Liver (tissue), 9 donors: ENCODE measurements around the gene BAHCC1. TPM values are rescaled to one million over a fixed set of nuclear protein-coding genes. Genes with fewer than 3 reads are reported as not detected.

Experiments
- DNase-seq: peaks from one replicate; pipeline ENCODE4 v3.0.0-alpha.2; 2017; ENCODE audit warnings: low spot score
- H3K27ac ChIP-seq, 2 donors: one replicate each; pipeline ENCODE4 v1.7.0; 2013; ENCODE audit warnings: inconsistent platforms in 2 of 2, low read length in 2 of 2, control low read depth in 1 of 2, low read depth in 1 of 2, mild to moderate bottlenecking in 1 of 2
- H3K27me3 ChIP-seq, 4 donors: one replicate each; pipeline versions ENCODE4 v1.6.1 to v1.7.0; 2013; ENCODE audit warnings: low read length in 3 of 4, inconsistent platforms in 1 of 4, mild to moderate bottlenecking in 1 of 4, moderate library complexity in 1 of 4; ENCODE audit not compliant: control insufficient read depth in 4 of 4, insufficient read depth in 4 of 4
- H3K36me3 ChIP-seq, 4 donors: one replicate each; pipeline versions ENCODE4 v1.6.1 to v1.7.0; 2013; ENCODE audit warnings: low read length in 3 of 4, mild to moderate bottlenecking in 3 of 4, low read depth in 1 of 4, moderate library complexity in 1 of 4; ENCODE audit not compliant: control insufficient read depth in 4 of 4, insufficient read depth in 3 of 4
- H3K4me1 ChIP-seq, 4 donors: one replicate each; pipeline versions ENCODE4 v1.6.1 to v1.7.0; 2013; ENCODE audit warnings: low read length in 3 of 4, mild to moderate bottlenecking in 3 of 4, moderate library complexity in 1 of 4; ENCODE audit not compliant: control insufficient read depth in 4 of 4, insufficient read depth in 4 of 4
- H3K4me3 ChIP-seq, 3 donors: one replicate each; pipeline versions ENCODE4 v1.6.1 to v1.7.0; 2013; ENCODE audit warnings: low read length in 3 of 3, control low read depth in 1 of 3, low read depth in 1 of 3, mild to moderate bottlenecking in 1 of 3
- H3K9ac ChIP-seq, 2 donors: one replicate each; pipeline ENCODE4 v1.7.0; 2013; ENCODE audit warnings: low read length in 2 of 2, mild to moderate bottlenecking in 2 of 2, moderate library complexity in 2 of 2, control low read depth in 1 of 2, low read depth in 1 of 2
- H3K9me3 ChIP-seq, 4 donors: one replicate each; pipeline versions ENCODE4 v1.6.1 to v1.7.0; 2013; ENCODE audit warnings: low read length in 3 of 4; ENCODE audit not compliant: control insufficient read depth in 4 of 4
- EGR1 ChIP-seq, 2 donors: IDR thresholded peaks; 2 replicates each; pipeline ENCODE4 v1.6.1; 2016 to 2018; ENCODE audit warnings: antibody characterized with exemption in 2 of 2, low read depth in 2 of 2
- FOXA1 ChIP-seq: IDR thresholded peaks from 2 replicates; pipeline ENCODE4 v1.6.1; 2016; ENCODE audit warnings: antibody characterized with exemption
- FOXA2 ChIP-seq: IDR thresholded peaks from 2 replicates; pipeline ENCODE4 v1.6.1; 2016; ENCODE audit warnings: antibody characterized with exemption
- HNF4G ChIP-seq: IDR thresholded peaks from 2 replicates; pipeline ENCODE4 v1.6.1; 2016; ENCODE audit warnings: antibody characterized with exemption
- JUND ChIP-seq, 2 donors: IDR thresholded peaks; 2 replicates each; pipeline ENCODE4 v1.6.1; 2016; ENCODE audit warnings: antibody characterized with exemption in 2 of 2
- NR2F2 ChIP-seq: IDR thresholded peaks from 2 replicates; pipeline ENCODE4 v1.6.1; 2016; ENCODE audit warnings: antibody characterized with exemption
- RAD21 ChIP-seq, 2 donors: IDR thresholded peaks; 2 replicates each; pipeline ENCODE4 v1.6.1; 2016; ENCODE audit warnings: antibody characterized with exemption in 2 of 2, mild to moderate bottlenecking in 2 of 2
- REST ChIP-seq: IDR thresholded peaks from 2 replicates; pipeline ENCODE4 v1.6.1; 2016; ENCODE audit warnings: antibody characterized with exemption, mild to moderate bottlenecking
- RXRA ChIP-seq, 2 donors: IDR thresholded peaks; 2 replicates each; pipeline ENCODE4 v1.6.1; 2017 to 2018; ENCODE audit warnings: antibody characterized with exemption in 2 of 2, mild to moderate bottlenecking in 1 of 2
- SP1 ChIP-seq: IDR thresholded peaks from 2 replicates; pipeline ENCODE4 v1.6.1; 2018; ENCODE audit warnings: antibody characterized with exemption, mild to moderate bottlenecking
- TAF1 ChIP-seq: conservative IDR thresholded peaks from 2 replicates; pipeline ENCODE4 v1.6.1; 2016; ENCODE audit warnings: antibody characterized with exemption, mild to moderate bottlenecking
- YY1 ChIP-seq: IDR thresholded peaks from 2 replicates; pipeline ENCODE4 v1.6.1; 2016; ENCODE audit warnings: antibody characterized with exemption, mild to moderate bottlenecking
- WGBS: extraction: QIAGEN DNeasy Blood & Tissue Kit; methylation state at CpG from one replicate; pipeline ENCODE4 v1.1.7; 2013; 5-methylcytosine and 5-hydroxymethylcytosine counted together
- polyA plus RNA-seq, 2 donors: library from polyadenylated mRNA; stranded (reverse) in 1 of 2; unstranded in 1 of 2; fragments of 200-250 nt in 1 of 2; fragments of >200 nt in 1 of 2; fragmentation: Nextera tagmentation in 1 of 2; extraction: Ambion mirVana in 1 of 2; gene quantifications; one replicate each; pipeline versions ENCODE4 v1.2.1 to v1.2.3, GENCODE V29; 2013 to 2015
- total RNA-seq, 2 donors: library from RNA; depleted of rRNA; stranded (reverse); fragments of >200 nt; gene quantifications; one replicate each; pipeline ENCODE4 v1.2.3, GENCODE V29; 2014
- TF ChIP-seq, protein P1 (sequence below): IDR thresholded peaks from 2 replicates; pipeline ENCODE4 v1.6.1; 2016; ENCODE audit warnings: antibody characterized with exemption
- TF ChIP-seq, protein P2 (sequence below): IDR thresholded peaks from 2 replicates; pipeline ENCODE4 v1.6.1; 2016; ENCODE audit warnings: antibody characterized with exemption
- donor health status: healthy.
- donor health status: healthy.
- donor health status: healthy.
- donor health status: healthy.
- donor health status: healthy.

Gene BAHCC1
- total and polyA plus RNA-seq, 4 donors, result 0.76 to 3.9 (median 2.5) TPM

DNA sequence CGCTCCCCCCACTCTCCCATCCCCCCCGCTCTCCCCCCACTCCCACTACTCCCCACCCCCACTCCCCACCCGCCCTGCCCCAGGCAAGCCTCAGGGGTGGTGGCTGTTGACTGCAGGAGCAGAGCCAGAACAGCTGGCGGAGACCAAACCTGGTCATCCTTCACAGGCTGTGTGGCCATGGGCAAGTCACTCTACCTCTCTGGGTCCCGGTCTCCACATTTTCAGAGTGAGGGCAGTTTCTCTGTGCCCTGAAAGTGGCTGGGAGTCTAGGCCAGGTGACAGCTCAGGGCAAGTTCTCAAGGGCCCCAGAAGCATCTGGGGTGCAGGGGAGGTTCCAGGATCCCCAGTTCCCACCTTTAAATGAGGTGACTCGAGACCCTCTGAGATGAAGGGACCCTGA lies 15.1 kb upstream of the BAHCC1 start:
- Histone ChIP-seq H3K27me3 (no peaks in the 10 kb centered on the region), H3K4me3 (no peak overlapping the region), H3K9me3 (no peaks in the 10 kb centered on the region), H3K36me3 (no peaks in the 10 kb centered on the region), H3K4me1 (peaks cover 0 to 1% (median under 1%) of the 10 kb centered on the region in 4 donors), H3K27ac (no peak overlapping the region), H3K9ac (no peak overlapping the region)
- TF ChIP-seq JUND (IDR thresholded peaks at IDR 0.05), result no peak
- TF ChIP-seq, protein P1, sequence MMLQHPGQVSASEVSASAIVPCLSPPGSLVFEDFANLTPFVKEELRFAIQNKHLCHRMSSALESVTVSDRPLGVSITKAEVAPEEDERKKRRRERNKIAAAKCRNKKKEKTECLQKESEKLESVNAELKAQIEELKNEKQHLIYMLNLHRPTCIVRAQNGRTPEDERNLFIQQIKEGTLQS, result no peak
- no peak for TF ChIP-seq RAD21 (IDR thresholded peaks at IDR 0.05)
- DNase-seq, result no peak
- WGBS, result 82% methylated on average over 6 of the region's 6 CpGs

DNA sequence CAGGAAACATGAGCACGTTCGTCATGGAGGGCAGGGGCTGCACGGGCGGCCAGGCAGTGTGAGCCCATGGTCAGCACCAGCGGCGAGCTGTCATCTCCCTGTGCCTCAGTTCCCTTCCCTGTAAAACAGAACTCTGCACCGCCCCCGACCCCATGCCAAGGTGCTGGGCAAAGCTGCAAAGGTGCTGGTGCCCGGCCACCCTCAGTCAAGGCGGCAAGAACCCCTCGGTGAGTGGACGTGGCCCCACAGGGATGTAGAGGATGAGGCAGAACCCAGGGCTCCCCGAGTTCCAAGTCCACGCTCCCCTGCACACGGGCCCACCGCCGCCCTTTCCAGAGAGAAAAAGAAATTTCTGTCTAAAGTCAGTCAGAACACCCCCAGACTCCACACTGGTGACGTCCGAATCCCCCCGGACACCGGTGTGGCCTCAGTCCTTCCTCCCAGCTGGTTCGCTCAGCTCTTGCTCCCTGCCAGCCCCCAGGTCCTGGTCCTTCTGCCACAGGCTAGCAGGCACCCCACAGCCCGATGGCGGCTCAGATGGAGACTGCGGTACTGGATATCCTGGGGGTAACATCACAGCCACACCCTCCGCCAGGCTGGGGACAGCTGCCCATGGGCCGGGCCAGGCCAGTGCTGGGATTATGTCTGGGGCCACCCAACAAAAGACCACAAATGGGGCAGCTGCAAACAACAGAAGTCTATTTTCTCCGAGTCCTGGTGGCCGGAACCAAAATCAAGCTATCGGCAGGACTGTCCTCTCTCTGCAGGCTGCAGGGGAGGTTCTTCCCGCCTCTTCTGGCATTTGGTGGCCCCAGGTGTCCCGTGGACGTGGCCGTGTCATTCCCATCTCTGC lies 14.4 kb upstream of the BAHCC1 start:
- Histone ChIP-seq H3K27ac (no peak overlapping the region), H3K9ac (no peak overlapping the region), H3K9me3 (no peaks in the 10 kb centered on the region), H3K27me3 (no peaks in the 10 kb centered on the region), H3K36me3 (no peaks in the 10 kb centered on the region), H3K4me3 (no peak overlapping the region), H3K4me1 (peaks cover 2 to 9% (median 6%) of the 10 kb centered on the region in 4 donors)
- DNase-seq, result no peak
- no peak for TF ChIP-seq RAD21 (IDR thresholded peaks at IDR 0.05)
- TF ChIP-seq RXRA (IDR thresholded peaks at IDR 0.05), result no peak
- no peak for TF ChIP-seq FOXA1
- no peak for TF ChIP-seq REST
- TF ChIP-seq YY1, result no peak
- TF ChIP-seq, protein P1, result no peak
- no peak for TF ChIP-seq NR2F2
- TF ChIP-seq, protein P2, sequence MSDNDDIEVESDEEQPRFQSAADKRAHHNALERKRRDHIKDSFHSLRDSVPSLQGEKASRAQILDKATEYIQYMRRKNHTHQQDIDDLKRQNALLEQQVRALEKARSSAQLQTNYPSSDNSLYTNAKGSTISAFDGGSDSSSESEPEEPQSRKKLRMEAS, result no peak
- TF ChIP-seq FOXA2, result no peak
- no peak for TF ChIP-seq SP1
- no peak for TF ChIP-seq JUND (IDR thresholded peaks at IDR 0.05)
- TF ChIP-seq EGR1 (IDR thresholded peaks at IDR 0.05; ENCODE audit: low read depth in 2 of 2), result no peak
- TF ChIP-seq TAF1, result no peak
- no peak for TF ChIP-seq HNF4G
- 94% methylated on average over 34 of the region's 34 CpGs for WGBS
